Measurements from ENCODE around the gene FAM120A. TPM values are rescaled to one million over a fixed set of nuclear protein-coding genes. Genes with fewer than 3 reads are reported as not detected.

The FAM120A gene
- total and polyA plus RNA-seq, 2 donors (not counting 1 experiment from before 2014, with no cell fraction given): 85.8 to 136 TPM

DNA sequence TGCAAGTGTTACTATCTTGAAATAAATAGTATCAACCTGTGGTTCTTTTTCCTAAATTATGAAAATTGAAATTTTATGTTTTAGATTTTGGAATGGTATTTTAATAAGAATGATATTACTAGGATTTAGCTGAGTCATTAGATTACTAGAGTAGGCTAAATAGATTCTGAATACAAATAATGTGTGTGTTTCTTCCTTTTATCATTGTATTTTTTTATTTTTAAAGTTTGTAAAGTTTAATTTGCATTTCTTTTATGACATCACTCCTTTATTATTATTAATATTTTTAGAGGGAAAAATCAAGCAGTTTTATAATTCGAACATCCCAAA, 9.9 kb downstream of the FAM120A start:
- TF ChIP-seq, protein P1, sequence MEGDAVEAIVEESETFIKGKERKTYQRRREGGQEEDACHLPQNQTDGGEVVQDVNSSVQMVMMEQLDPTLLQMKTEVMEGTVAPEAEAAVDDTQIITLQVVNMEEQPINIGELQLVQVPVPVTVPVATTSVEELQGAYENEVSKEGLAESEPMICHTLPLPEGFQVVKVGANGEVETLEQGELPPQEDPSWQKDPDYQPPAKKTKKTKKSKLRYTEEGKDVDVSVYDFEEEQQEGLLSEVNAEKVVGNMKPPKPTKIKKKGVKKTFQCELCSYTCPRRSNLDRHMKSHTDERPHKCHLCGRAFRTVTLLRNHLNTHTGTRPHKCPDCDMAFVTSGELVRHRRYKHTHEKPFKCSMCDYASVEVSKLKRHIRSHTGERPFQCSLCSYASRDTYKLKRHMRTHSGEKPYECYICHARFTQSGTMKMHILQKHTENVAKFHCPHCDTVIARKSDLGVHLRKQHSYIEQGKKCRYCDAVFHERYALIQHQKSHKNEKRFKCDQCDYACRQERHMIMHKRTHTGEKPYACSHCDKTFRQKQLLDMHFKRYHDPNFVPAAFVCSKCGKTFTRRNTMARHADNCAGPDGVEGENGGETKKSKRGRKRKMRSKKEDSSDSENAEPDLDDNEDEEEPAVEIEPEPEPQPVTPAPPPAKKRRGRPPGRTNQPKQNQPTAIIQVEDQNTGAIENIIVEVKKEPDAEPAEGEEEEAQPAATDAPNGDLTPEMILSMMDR (conservative IDR thresholded peaks at IDR 0.05 in 1 of 2, IDR thresholded peaks at IDR 0.05 in 1 of 2; ENCODE audit: low read depth in 1 of 2, low read length in 2 of 2): no peak
- no peak for TF ChIP-seq EZH2 (IDR thresholded peaks at IDR 0.05; ENCODE audit: low read length, missing control alignments)
- no peaks in the 10 kb centered on the region for H3K27me3 ChIP-seq (ENCODE audit: control insufficient read depth, insufficient read depth, low read length)
- H3K36me3 ChIP-seq (ENCODE audit: control insufficient read depth, insufficient read depth, low read length): no peaks in the 10 kb centered on the region
- H3K27ac ChIP-seq (ENCODE audit: insufficient read depth, low read length): no peak overlapping the region
- no peak overlapping the region for H3K9ac ChIP-seq (ENCODE audit: insufficient read depth, low read length)
- H3K79me2 ChIP-seq (ENCODE audit: control insufficient read depth, insufficient read depth, low read length): peaks cover 96% of the 10 kb centered on the region
- DNase-seq (ENCODE audit: low read depth in 2 of 2): no peak
- no peak overlapping the region for H3K4me2 ChIP-seq (ENCODE audit: extremely low read depth, insufficient read depth, low read length)
- peaks cover 2% of the 10 kb centered on the region for H3K4me1 ChIP-seq (ENCODE audit: control insufficient read depth, extremely low read depth, insufficient read depth, low read length)
- peaks cover 2% of the 10 kb centered on the region for H4K20me1 ChIP-seq (ENCODE audit: control insufficient read depth, extremely low read depth, insufficient read depth, low read length)
- no peak overlapping the region for H3K4me3 ChIP-seq (replicated peaks in 1 of 4; ENCODE audit: control extremely low read depth in 1 of 4, insufficient read depth in 1 of 4, low read depth in 3 of 4, low read length in 4 of 4)
- H2AFZ ChIP-seq (ENCODE audit: low read length): no peak overlapping the region
- H3K9me3 ChIP-seq (ENCODE audit: control insufficient read depth, insufficient read depth, low read depth, low read length): no peaks in the 10 kb centered on the region

GRCh38 chr9:93461821-93462220, 10.3 kb downstream of the FAM120A start:
- Histone ChIP-seq H3K4me1 (ENCODE audit: control insufficient read depth, extremely low read depth, insufficient read depth, low read length) (peaks cover 2% of the 10 kb centered on the region), H3K27ac (ENCODE audit: insufficient read depth, low read length) (no peak overlapping the region), H3K4me2 (ENCODE audit: extremely low read depth, insufficient read depth, low read length) (no peak overlapping the region), H3K4me3 (replicated peaks in 1 of 4; ENCODE audit: control extremely low read depth in 1 of 4, insufficient read depth in 1 of 4, low read depth in 3 of 4, low read length in 4 of 4) (no peak overlapping the region), H2AFZ (ENCODE audit: low read length) (no peak overlapping the region), H3K27me3 (ENCODE audit: control insufficient read depth, insufficient read depth, low read length) (no peaks in the 10 kb centered on the region), H3K79me2 (ENCODE audit: control insufficient read depth, insufficient read depth, low read length) (peaks cover 96% of the 10 kb centered on the region), H3K9ac (ENCODE audit: insufficient read depth, low read length) (no peak overlapping the region), H3K36me3 (ENCODE audit: control insufficient read depth, insufficient read depth, low read length) (no peaks in the 10 kb centered on the region), H3K9me3 (ENCODE audit: control insufficient read depth, insufficient read depth, low read depth, low read length) (no peaks in the 10 kb centered on the region), H4K20me1 (ENCODE audit: control insufficient read depth, extremely low read depth, insufficient read depth, low read length) (peaks cover 2% of the 10 kb centered on the region)
- TF ChIP-seq EZH2 (IDR thresholded peaks at IDR 0.05; ENCODE audit: low read length, missing control alignments): no peak
- TF ChIP-seq, protein P1 (conservative IDR thresholded peaks at IDR 0.05 in 1 of 2, IDR thresholded peaks at IDR 0.05 in 1 of 2; ENCODE audit: low read depth in 1 of 2, low read length in 2 of 2): no peak
- DNase-seq (ENCODE audit: low read depth in 2 of 2): no peak

DNA sequence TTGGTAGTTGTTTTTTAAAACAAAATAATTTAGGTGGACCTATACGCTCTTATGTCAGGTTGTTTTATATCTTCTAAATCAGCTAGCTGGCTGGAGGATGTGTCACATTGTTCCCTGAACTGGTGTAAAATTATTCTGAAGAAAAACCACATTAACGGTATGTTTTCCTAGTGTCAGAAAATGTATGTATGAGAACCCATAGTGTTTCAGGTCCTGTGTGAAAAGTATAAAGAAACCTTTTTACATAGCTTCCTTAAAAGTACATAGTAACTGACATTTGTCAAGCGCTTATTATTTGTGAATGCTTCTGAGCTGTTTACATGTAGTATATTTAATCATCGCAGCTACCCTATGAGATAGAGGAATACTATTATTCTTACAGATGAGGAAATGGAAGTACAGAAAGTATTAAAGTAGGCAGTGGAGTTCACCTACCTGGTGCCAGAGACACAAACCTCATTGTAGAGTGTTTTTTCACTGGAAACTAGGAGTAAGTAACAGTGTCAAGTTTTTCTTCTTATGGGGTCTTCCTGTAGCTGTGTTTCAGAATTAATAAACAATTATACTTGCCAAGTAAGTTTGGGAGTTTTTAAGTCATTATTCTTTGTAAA, 12.3 kb downstream of the FAM120A start:
- H3K4me3 ChIP-seq (replicated peaks in 1 of 4; ENCODE audit: control extremely low read depth in 1 of 4, insufficient read depth in 1 of 4, low read depth in 3 of 4, low read length in 4 of 4): no peak overlapping the region
- no peaks in the 10 kb centered on the region for H4K20me1 ChIP-seq (ENCODE audit: control insufficient read depth, extremely low read depth, insufficient read depth, low read length)
- no peak for TF ChIP-seq EZH2 (IDR thresholded peaks at IDR 0.05; ENCODE audit: low read length, missing control alignments)
- no peak for DNase-seq (ENCODE audit: low read depth in 2 of 2)
- no peaks in the 10 kb centered on the region for H3K36me3 ChIP-seq (ENCODE audit: control insufficient read depth, insufficient read depth, low read length)
- peaks cover 5% of the 10 kb centered on the region for H3K4me1 ChIP-seq (ENCODE audit: control insufficient read depth, extremely low read depth, insufficient read depth, low read length)
- H3K9ac ChIP-seq (ENCODE audit: insufficient read depth, low read length): no peak overlapping the region
- H3K9me3 ChIP-seq (ENCODE audit: control insufficient read depth, insufficient read depth, low read depth, low read length): no peaks in the 10 kb centered on the region
- no peaks in the 10 kb centered on the region for H3K27me3 ChIP-seq (ENCODE audit: control insufficient read depth, insufficient read depth, low read length)
- no peak overlapping the region for H3K27ac ChIP-seq (ENCODE audit: insufficient read depth, low read length)
- H3K79me2 ChIP-seq (ENCODE audit: control insufficient read depth, insufficient read depth, low read length): peaks cover 96% of the 10 kb centered on the region
- H2AFZ ChIP-seq (ENCODE audit: low read length): no peak overlapping the region
- no peak overlapping the region for H3K4me2 ChIP-seq (ENCODE audit: extremely low read depth, insufficient read depth, low read length)

All from fibroblast of lung (primary cell).